Mammary epithelial cell (primary cell): Measurements from ENCODE around the gene PRRC2C.

Source experiments
- EZH2 ChIP-seq: IDR thresholded peaks from 2 replicates; pipeline ENCODE4 v1.6.1; 2012; ENCODE audit warnings: low read length, inconsistent platforms, borderline replicate concordance
- TF ChIP-seq, protein P1 (sequence below), 2 donors: IDR thresholded peaks in 1 of 2; conservative IDR thresholded peaks in 1 of 2; 2 replicates each; pipeline ENCODE4 v1.5.1; 2011 to 2012; ENCODE audit warnings: inconsistent platforms in 2 of 2, low read length in 2 of 2, mild to moderate bottlenecking in 2 of 2, control low read depth in 1 of 2, low read depth in 1 of 2; ENCODE audit not compliant: insufficient read depth in 1 of 2; ENCODE audit errors: extremely low read depth in 1 of 2

DNA sequence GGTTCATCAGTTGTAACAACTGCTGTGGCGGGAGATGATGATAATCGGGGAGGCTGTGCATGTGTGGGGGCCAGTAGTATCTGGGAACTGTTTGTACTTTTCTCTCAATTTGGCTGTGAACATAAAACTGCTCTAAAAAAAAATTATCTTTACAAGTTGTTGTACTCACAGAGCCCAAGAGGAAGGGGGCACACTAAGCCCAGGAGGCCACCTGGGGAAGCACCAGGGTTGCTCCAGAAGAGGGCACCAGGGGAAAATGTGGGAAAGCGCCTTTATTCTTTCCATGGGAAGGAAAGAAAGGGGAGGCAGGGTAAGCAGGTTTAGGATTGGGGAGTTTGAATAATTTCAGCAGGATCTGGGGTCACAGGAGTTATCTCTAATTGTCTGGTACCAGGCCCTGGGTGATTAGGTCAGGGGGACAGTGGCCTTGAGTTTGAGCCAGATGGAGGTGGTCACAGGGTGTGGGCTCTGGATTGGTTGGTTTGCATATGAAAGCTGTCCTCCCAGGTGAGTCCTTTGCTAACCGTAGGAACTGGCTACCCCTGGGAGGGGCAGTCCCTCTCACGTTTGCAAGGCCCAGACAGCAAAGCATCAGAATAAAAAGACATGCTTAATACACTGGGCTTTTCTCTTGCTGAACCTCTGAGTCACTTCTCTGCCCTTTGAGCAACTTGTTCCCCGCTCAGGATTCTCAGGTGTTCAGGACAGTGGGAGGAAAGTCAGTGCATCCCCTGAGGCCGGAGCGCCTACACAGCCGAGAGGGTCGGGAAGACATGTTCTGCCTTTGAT, 155.9 kb downstream of the PRRC2C start:
- TF ChIP-seq, protein P1, sequence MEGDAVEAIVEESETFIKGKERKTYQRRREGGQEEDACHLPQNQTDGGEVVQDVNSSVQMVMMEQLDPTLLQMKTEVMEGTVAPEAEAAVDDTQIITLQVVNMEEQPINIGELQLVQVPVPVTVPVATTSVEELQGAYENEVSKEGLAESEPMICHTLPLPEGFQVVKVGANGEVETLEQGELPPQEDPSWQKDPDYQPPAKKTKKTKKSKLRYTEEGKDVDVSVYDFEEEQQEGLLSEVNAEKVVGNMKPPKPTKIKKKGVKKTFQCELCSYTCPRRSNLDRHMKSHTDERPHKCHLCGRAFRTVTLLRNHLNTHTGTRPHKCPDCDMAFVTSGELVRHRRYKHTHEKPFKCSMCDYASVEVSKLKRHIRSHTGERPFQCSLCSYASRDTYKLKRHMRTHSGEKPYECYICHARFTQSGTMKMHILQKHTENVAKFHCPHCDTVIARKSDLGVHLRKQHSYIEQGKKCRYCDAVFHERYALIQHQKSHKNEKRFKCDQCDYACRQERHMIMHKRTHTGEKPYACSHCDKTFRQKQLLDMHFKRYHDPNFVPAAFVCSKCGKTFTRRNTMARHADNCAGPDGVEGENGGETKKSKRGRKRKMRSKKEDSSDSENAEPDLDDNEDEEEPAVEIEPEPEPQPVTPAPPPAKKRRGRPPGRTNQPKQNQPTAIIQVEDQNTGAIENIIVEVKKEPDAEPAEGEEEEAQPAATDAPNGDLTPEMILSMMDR (conservative IDR thresholded peaks at IDR 0.05 in 1 of 2, IDR thresholded peaks at IDR 0.05 in 1 of 2; ENCODE audit: extremely low read depth in 1 of 2, insufficient read depth in 1 of 2, low read depth in 1 of 2, low read length in 2 of 2): no peak
- no peak for TF ChIP-seq EZH2
